WTC11 (cell line): Measurements from ENCODE around the gene AKT2. TPM values are rescaled to one million over a fixed set of nuclear protein-coding genes. Genes with fewer than 3 reads are reported as not detected.

ENCODE experiments used
- ATAC-seq: fragments of 200-7000 bp; cut with Tn5 transposase; 2 replicates; pipeline ENCODE4 v1.10.0; 2021; ENCODE audit warnings: mild to moderate bottlenecking, moderate library complexity
- CTCF ChIA-PET: fragments of 300-600 bp; sonication (Branson Sonifier 250); formaldehyde crosslinking; loops from one replicate; lab custom pipeline; 2021; ENCODE audit warnings: antibody characterized with exemption; lab: Charles Lee
- POLR2A ChIA-PET: fragments of 350-600 bp; sonication (Branson Sonifier 250); formaldehyde crosslinking; loops from one replicate; lab custom pipeline; 2021; ENCODE audit warnings: antibody characterized with exemption; lab: Charles Lee
- DNase-seq: peaks from one replicate; pipeline ENCODE4 v3.0.0; 2021; ENCODE audit warnings: low spot score
- H3K27ac Mint-ChIP-seq: 2 replicates; pipeline ENCODE4 v1.8.0; 2021; ENCODE audit warnings: mixed read lengths
- H3K27me3 Mint-ChIP-seq: 2 replicates; pipeline ENCODE4 v1.8.0; 2021; ENCODE audit warnings: low read depth, mild to moderate bottlenecking, moderate library complexity, mixed read lengths
- H3K36me3 Mint-ChIP-seq: 2 replicates; pipeline ENCODE4 v1.8.0; 2021; ENCODE audit warnings: mixed read lengths
- H3K4me1 Mint-ChIP-seq: 2 replicates; pipeline ENCODE4 v1.8.0; 2022; ENCODE audit warnings: mixed read lengths
- H3K4me3 Mint-ChIP-seq: 2 replicates; pipeline ENCODE4 v1.8.0; 2021; ENCODE audit warnings: mild to moderate bottlenecking, moderate library complexity, mixed read lengths
- H3K9me3 Mint-ChIP-seq: 2 replicates; pipeline ENCODE4 v1.8.0; 2021; ENCODE audit warnings: mixed read lengths
- CREB1 ChIP-seq: sonication (generic); formaldehyde crosslinking; IDR thresholded peaks from 2 replicates; pipeline ENCODE4 v1.8.0; 2023; ENCODE audit warnings: mild to moderate bottlenecking, missing genetic modification reagents
- CTCF ChIP-seq: fragments of 200-600 bp; IDR thresholded peaks from 2 replicates; pipeline ENCODE4 v1.8.0; 2022; ENCODE audit warnings: antibody characterized with exemption
- ESRRA ChIP-seq: sonication (generic); formaldehyde crosslinking; IDR thresholded peaks from 2 replicates; pipeline ENCODE4 v1.8.1; 2022; ENCODE audit warnings: mild to moderate bottlenecking, missing genetic modification reagents, borderline replicate concordance
- IRF1 ChIP-seq: sonication (generic); formaldehyde crosslinking; IDR thresholded peaks from 2 replicates; pipeline ENCODE4 v1.8.0; 2023; ENCODE audit warnings: missing genetic modification reagents
- KAT7 ChIP-seq: sonication (generic); formaldehyde crosslinking; IDR thresholded peaks from 2 replicates; pipeline ENCODE4 v1.8.1; 2023; ENCODE audit warnings: missing genetic modification reagents, mild to moderate bottlenecking, borderline replicate concordance
- MYBL2 ChIP-seq: sonication (generic); formaldehyde crosslinking; IDR thresholded peaks from 2 replicates; pipeline ENCODE4 v1.8.1; 2023; ENCODE audit warnings: mild to moderate bottlenecking, moderate library complexity, missing genetic modification reagents
- NFE2L1 ChIP-seq: sonication (generic); formaldehyde crosslinking; IDR thresholded peaks from 2 replicates; pipeline ENCODE4 v1.8.1; 2023; ENCODE audit warnings: missing genetic modification reagents
- SP1 ChIP-seq: sonication (generic); formaldehyde crosslinking; conservative IDR thresholded peaks from 2 replicates; pipeline ENCODE4 v1.8.1; 2022; ENCODE audit warnings: missing genetic modification reagents
- ZBTB43 ChIP-seq: sonication (generic); formaldehyde crosslinking; IDR thresholded peaks from 2 replicates; pipeline ENCODE4 v1.8.1; 2023; ENCODE audit warnings: mild to moderate bottlenecking, missing genetic modification reagents
- ZSCAN18 ChIP-seq: fragments of 250-450 bp; sonication (Bioruptor Pico); IDR thresholded peaks from 2 replicates; pipeline ENCODE4 v2.1.2; 2022; ENCODE audit warnings: mild to moderate bottlenecking, moderate library complexity
- total RNA-seq: library from RNA; stranded (reverse); gene quantifications from 3 replicates; pipeline ENCODE4 v1.2.3, GENCODE V29; 2021
- TF ChIP-seq, protein P1 (sequence below): sonication (generic); formaldehyde crosslinking; IDR thresholded peaks from 2 replicates; pipeline ENCODE4 v1.8.0; 2022; ENCODE audit warnings: mild to moderate bottlenecking, missing genetic modification reagents
- TF ChIP-seq, protein P2 (sequence below): sonication (generic); formaldehyde crosslinking; IDR thresholded peaks from 2 replicates; pipeline ENCODE4 v1.8.1; 2022; ENCODE audit warnings: low read depth, missing genetic modification reagents, borderline replicate concordance
- TF ChIP-seq, protein P3 (sequence below): fragments of 250-450 bp; sonication (Bioruptor Pico); conservative IDR thresholded peaks from 2 replicates; pipeline ENCODE4 v1.9.0; 2021; ENCODE audit warnings: mild to moderate bottlenecking
- TF ChIP-seq, protein P4 (sequence below): sonication (generic); formaldehyde crosslinking; IDR thresholded peaks from 2 replicates; pipeline ENCODE4 v1.8.0; 2022; ENCODE audit warnings: mild to moderate bottlenecking, missing genetic modification reagents
- TF ChIP-seq, protein P5 (sequence below): sonication (generic); formaldehyde crosslinking; IDR thresholded peaks from 2 replicates; pipeline ENCODE4 v1.8.0; 2022; ENCODE audit warnings: mild to moderate bottlenecking, missing genetic modification reagents

Gene AKT2
- total RNA-seq, 1 experiment from 2014 or later, result 156 TPM

DNA sequence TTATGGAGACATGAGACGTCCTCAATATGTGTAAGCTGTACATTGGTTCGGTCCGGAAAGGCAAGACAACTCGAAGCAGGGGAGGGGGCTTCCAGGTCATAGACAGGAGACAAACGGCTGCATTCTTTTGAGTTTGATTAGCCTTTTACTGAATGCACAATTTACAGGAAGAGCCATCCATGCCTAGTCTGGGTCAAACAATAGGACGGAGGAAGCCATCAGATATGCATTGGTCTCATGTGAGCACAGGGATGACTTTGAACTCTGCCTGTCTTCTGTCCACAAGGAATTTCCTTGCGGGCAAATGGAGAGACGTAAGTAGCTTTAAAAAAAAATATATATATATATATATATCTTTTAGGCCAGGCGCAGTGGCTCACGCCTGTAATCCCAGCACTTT, 56.8 kb downstream of the AKT2 start:
- TF ChIP-seq, protein P1, sequence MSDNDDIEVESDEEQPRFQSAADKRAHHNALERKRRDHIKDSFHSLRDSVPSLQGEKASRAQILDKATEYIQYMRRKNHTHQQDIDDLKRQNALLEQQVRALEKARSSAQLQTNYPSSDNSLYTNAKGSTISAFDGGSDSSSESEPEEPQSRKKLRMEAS, result no peak
- TF ChIP-seq ESRRA (CRISPR knock-in tag) (no peak), KAT7 (CRISPR knock-in tag) (no peak), ZBTB43 (CRISPR knock-in tag) (no peak), CREB1 (CRISPR knock-in tag) (no peak), ZSCAN18 (CRISPR knock-in tag) (no peak), MYBL2 (CRISPR knock-in tag) (no peak), SP1 (no peak), IRF1 (CRISPR knock-in tag) (no peak), CTCF (no peak), NFE2L1 (no peak)
- TF ChIP-seq, protein P2, sequence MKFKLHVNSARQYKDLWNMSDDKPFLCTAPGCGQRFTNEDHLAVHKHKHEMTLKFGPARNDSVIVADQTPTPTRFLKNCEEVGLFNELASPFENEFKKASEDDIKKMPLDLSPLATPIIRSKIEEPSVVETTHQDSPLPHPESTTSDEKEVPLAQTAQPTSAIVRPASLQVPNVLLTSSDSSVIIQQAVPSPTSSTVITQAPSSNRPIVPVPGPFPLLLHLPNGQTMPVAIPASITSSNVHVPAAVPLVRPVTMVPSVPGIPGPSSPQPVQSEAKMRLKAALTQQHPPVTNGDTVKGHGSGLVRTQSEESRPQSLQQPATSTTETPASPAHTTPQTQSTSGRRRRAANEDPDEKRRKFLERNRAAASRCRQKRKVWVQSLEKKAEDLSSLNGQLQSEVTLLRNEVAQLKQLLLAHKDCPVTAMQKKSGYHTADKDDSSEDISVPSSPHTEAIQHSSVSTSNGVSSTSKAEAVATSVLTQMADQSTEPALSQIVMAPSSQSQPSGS (CRISPR knock-in tag), result no peak
- TF ChIP-seq, protein P3, sequence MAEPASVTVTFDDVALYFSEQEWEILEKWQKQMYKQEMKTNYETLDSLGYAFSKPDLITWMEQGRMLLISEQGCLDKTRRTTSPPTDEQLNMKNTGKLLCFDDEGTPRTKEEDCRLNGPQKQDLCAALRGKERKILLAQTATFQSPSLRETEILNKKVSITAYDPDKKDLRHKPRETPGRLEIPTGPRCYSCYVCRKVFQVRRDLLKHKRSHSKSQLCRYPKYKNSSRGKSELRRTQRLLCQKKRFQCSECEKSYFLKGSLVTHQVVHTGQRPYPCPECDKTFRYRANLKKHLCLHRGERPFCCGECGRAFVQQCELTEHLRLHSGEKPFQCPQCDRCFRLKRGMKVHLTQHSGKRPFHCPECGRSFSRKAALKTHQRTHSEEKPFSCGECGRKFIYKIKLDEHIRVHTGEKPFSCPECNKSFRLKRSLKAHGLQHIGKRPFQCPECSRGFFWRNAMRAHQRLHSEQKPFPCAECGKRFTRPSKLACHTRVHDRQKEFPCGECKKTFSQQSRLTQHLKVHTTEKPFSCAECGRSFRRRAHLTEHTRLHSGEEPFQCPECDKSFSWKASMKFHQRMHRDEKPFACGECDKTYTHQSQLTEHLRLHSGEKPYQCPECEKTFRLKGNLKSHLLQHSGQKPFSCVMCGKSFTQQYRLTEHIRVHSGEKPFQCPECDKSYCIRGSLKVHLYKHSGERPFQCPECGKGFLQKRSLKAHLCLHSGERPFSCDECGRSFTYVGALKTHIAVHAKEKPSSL (CRISPR knock-in tag), result no peak
- TF ChIP-seq, protein P4, sequence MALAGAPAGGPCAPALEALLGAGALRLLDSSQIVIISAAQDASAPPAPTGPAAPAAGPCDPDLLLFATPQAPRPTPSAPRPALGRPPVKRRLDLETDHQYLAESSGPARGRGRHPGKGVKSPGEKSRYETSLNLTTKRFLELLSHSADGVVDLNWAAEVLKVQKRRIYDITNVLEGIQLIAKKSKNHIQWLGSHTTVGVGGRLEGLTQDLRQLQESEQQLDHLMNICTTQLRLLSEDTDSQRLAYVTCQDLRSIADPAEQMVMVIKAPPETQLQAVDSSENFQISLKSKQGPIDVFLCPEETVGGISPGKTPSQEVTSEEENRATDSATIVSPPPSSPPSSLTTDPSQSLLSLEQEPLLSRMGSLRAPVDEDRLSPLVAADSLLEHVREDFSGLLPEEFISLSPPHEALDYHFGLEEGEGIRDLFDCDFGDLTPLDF (CRISPR knock-in tag), result no peak
- TF ChIP-seq, protein P5, sequence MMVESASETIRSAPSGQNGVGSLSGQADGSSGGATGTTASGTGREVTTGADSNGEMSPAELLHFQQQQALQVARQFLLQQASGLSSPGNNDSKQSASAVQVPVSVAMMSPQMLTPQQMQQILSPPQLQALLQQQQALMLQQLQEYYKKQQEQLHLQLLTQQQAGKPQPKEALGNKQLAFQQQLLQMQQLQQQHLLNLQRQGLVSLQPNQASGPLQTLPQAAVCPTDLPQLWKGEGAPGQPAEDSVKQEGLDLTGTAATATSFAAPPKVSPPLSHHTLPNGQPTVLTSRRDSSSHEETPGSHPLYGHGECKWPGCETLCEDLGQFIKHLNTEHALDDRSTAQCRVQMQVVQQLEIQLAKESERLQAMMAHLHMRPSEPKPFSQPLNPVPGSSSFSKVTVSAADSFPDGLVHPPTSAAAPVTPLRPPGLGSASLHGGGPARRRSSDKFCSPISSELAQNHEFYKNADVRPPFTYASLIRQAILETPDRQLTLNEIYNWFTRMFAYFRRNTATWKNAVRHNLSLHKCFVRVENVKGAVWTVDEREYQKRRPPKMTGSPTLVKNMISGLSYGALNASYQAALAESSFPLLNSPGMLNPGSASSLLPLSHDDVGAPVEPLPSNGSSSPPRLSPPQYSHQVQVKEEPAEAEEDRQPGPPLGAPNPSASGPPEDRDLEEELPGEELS (CRISPR knock-in tag), result no peak
- H3K27me3 Mint-ChIP-seq, result peaks cover 44% of the 10 kb centered on the region
- no peaks in the 10 kb centered on the region for H3K9me3 Mint-ChIP-seq
- H3K36me3 Mint-ChIP-seq, result no peaks in the 10 kb centered on the region
- no peak overlapping the region; the same call in 1 of the 2 replicates for H3K4me3 Mint-ChIP-seq
- ChIA-PET CTCF (interaction anchor here (0.5 to 0.8 kb wide), 3 partner anchors 11 to 295 kb away, joined by 3 to 4 read pairs (median 3); no protein-coding TSS in a partner anchor), POLR2A (no interaction called here)
- no peak overlapping the region for H3K27ac Mint-ChIP-seq
- peaks cover 41% of the 10 kb centered on the region for H3K4me1 Mint-ChIP-seq
- DNase-seq (no peak), ATAC-seq (no peak)
